GM10248 (cell line): ENCODE data around the gene CD300LB.

Source experiments
- CTCF ChIA-PET: fragments of 300-600 bp; sonication (Branson Sonifier 250); formaldehyde crosslinking; extraction: SDS; loops from one replicate; lab custom pipeline; 2021; ENCODE audit warnings: antibody characterized with exemption; lab: Yijun Ruan, JAX
- POLR2A ChIA-PET: fragments of 350-650 bp; sonication (Branson Sonifier 250); formaldehyde crosslinking; extraction: SDS; loops from one replicate; lab custom pipeline; 2020; ENCODE audit warnings: antibody characterized with exemption; lab: Yijun Ruan, JAX
- DNase-seq: peaks from one replicate; pipeline ENCODE4 v3.0.0; 2012; ENCODE audit errors: extremely low spot score
- CTCF ChIP-seq: IDR thresholded peaks from 2 replicates; pipeline ENCODE4 v1.5.1; 2012; ENCODE audit warnings: mild to moderate bottlenecking, low read depth; ENCODE audit errors: extremely low read depth, missing control alignments, control extremely low read depth

CD300LB gene

GRCh38 chr17:74528491-74529199 is 2.6 kb downstream of the CD300LB start:
- DNase-seq: peak; percentile 77
- POLR2A ChIA-PET: no interaction called here
- CTCF ChIA-PET: interaction anchor here (0.8 to 7.7 kb wide), 6 partner anchors 17 to 243 kb away, joined by 3 to 68 read pairs (median 9); partner anchors contain the start of gene GPR142
- TF ChIP-seq CTCF: no peak

GRCh38 chr17:74527756-74528155 is 3.5 kb downstream of the CD300LB start:
- no peak for DNase-seq
- CTCF ChIA-PET: interaction anchor here (0.8 to 7.7 kb wide), 7 partner anchors 16 to 243 kb away, joined by 3 to 68 read pairs (median 8); partner anchors contain the start of gene GPR142
- TF ChIP-seq CTCF: no peak
- POLR2A ChIA-PET: no interaction called here

- no peak for DNase-seq
- ChIA-PET CTCF (interaction anchor here (1.0 to 7.7 kb wide), 7 partner anchors 12 to 233 kb away, joined by 3 to 68 read pairs (median 3); partner anchors contain the start of gene GPR142), POLR2A (no interaction called here)
- TF ChIP-seq CTCF: no peak
Observed at GRCh38 chr17:74527081-74527480, 4.2 kb downstream of the CD300LB start.

- POLR2A ChIA-PET: no interaction called here
- no peak for DNase-seq
- CTCF ChIA-PET: interaction anchor here (1.0 to 7.7 kb wide), 7 partner anchors 11 to 232 kb away, joined by 3 to 68 read pairs (median 3); partner anchors contain the start of gene GPR142
- no peak for TF ChIP-seq CTCF
Observed at GRCh38 chr17:74526681-74527080, 4.6 kb downstream of the CD300LB start.

- ChIA-PET CTCF (interaction anchor here (1.0 to 7.7 kb wide), 4 partner anchors 40 to 158 kb away, joined by 3 to 68 read pairs (median 4); no protein-coding TSS in a partner anchor), POLR2A (no interaction called here)
- DNase-seq: no peak
- TF ChIP-seq CTCF: no peak
Observed at GRCh38 chr17:74525781-74526288, 5.4 kb downstream of the CD300LB start.

- CTCF ChIA-PET: interaction anchor here (0.9 to 1.4 kb wide), 4 partner anchors 25 to 158 kb away, joined by 3 to 5 read pairs (median 4); no protein-coding TSS in a partner anchor
- POLR2A ChIA-PET: no interaction called here
- TF ChIP-seq CTCF: no peak
- DNase-seq: no peak
Observed at GRCh38 chr17:74525465-74525725, 5.9 kb downstream of the CD300LB start.
